ENCODE measurements around the gene GALNTL6. TPM values are rescaled to one million over a fixed set of nuclear protein-coding genes. Genes with fewer than 3 reads are reported as not detected.

GALNTL6 gene
- total RNA-seq, 1 donor from 2014 or later = 0.10 TPM

DNA sequence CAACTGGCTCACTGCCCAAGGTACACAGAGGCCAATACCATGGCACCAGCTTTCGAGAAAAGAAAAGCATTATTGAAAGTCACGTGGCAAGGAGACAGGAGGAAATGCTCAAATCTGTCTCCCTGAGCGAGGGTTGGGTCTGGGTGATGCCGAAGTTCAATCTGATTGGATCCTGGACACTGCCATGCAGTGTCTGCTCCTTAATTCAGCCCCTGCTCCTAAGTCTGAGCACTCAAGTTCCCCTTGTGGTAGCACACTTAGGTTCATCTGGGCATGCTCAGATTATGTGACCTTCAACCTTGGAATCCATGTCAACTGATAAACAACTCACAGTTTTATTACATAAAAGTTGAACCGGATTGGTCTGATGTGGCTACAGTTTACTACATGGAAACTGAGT lies 842.9 kb downstream of the GALNTL6 start:
- H3K27me3 Mint-ChIP-seq (ENCODE audit: unreplicated experiment) = peaks cover 1% of the 10 kb centered on the region
- no peaks in the 10 kb centered on the region for H3K4me1 Mint-ChIP-seq (ENCODE audit: unreplicated experiment)
- no peak overlapping the region for H3K27ac Mint-ChIP-seq (ENCODE audit: unreplicated experiment)
- H3K36me3 Mint-ChIP-seq (ENCODE audit: low read depth, unreplicated experiment) = no peaks in the 10 kb centered on the region
- TF ChIP-seq, protein P1, sequence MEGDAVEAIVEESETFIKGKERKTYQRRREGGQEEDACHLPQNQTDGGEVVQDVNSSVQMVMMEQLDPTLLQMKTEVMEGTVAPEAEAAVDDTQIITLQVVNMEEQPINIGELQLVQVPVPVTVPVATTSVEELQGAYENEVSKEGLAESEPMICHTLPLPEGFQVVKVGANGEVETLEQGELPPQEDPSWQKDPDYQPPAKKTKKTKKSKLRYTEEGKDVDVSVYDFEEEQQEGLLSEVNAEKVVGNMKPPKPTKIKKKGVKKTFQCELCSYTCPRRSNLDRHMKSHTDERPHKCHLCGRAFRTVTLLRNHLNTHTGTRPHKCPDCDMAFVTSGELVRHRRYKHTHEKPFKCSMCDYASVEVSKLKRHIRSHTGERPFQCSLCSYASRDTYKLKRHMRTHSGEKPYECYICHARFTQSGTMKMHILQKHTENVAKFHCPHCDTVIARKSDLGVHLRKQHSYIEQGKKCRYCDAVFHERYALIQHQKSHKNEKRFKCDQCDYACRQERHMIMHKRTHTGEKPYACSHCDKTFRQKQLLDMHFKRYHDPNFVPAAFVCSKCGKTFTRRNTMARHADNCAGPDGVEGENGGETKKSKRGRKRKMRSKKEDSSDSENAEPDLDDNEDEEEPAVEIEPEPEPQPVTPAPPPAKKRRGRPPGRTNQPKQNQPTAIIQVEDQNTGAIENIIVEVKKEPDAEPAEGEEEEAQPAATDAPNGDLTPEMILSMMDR (IDR thresholded peaks at IDR 0.05; ENCODE audit: unreplicated experiment) = no peak
- no peaks in the 10 kb centered on the region for H3K9me3 Mint-ChIP-seq (ENCODE audit: unreplicated experiment)
- DNase-seq (ENCODE audit: low spot score) = no peak
- H3K4me3 Mint-ChIP-seq (ENCODE audit: unreplicated experiment) = no peak overlapping the region

GRCh38 chr4:172657081-172657480 lies 843.9 kb downstream of the GALNTL6 start:
- H3K4me3 Mint-ChIP-seq (ENCODE audit: unreplicated experiment) = no peak overlapping the region

GRCh38 chr4:172660251-172660650 lies 847.0 kb downstream of the GALNTL6 start:
- H3K36me3 Mint-ChIP-seq (ENCODE audit: low read depth, unreplicated experiment) = no peaks in the 10 kb centered on the region
- TF ChIP-seq, protein P1 (IDR thresholded peaks at IDR 0.05; ENCODE audit: unreplicated experiment) = no peak
- no peaks in the 10 kb centered on the region for H3K4me1 Mint-ChIP-seq (ENCODE audit: unreplicated experiment)
- peaks cover 1% of the 10 kb centered on the region for H3K27me3 Mint-ChIP-seq (ENCODE audit: unreplicated experiment)
- no peaks in the 10 kb centered on the region for H3K9me3 Mint-ChIP-seq (ENCODE audit: unreplicated experiment)
- H3K27ac Mint-ChIP-seq (ENCODE audit: unreplicated experiment) = no peak overlapping the region
- no peak for DNase-seq (ENCODE audit: low spot score)
- no peak overlapping the region for H3K4me3 Mint-ChIP-seq (ENCODE audit: unreplicated experiment)

More at GRCh38 chr4:172657081-172657480, 843.9 kb downstream of the GALNTL6 start:
- peaks cover 1% of the 10 kb centered on the region for H3K27me3 Mint-ChIP-seq (ENCODE audit: unreplicated experiment)
- H3K36me3 Mint-ChIP-seq (ENCODE audit: low read depth, unreplicated experiment) = no peaks in the 10 kb centered on the region
- no peaks in the 10 kb centered on the region for H3K9me3 Mint-ChIP-seq (ENCODE audit: unreplicated experiment)
- TF ChIP-seq, protein P1 (IDR thresholded peaks at IDR 0.05; ENCODE audit: unreplicated experiment) = no peak
- no peaks in the 10 kb centered on the region for H3K4me1 Mint-ChIP-seq (ENCODE audit: unreplicated experiment)
- DNase-seq (ENCODE audit: low spot score) = no peak
- no peak overlapping the region for H3K27ac Mint-ChIP-seq (ENCODE audit: unreplicated experiment)

- Mint-ChIP-seq H3K27ac (ENCODE audit: unreplicated experiment) (no peak overlapping the region), H3K36me3 (ENCODE audit: low read depth, unreplicated experiment) (no peaks in the 10 kb centered on the region), H3K27me3 (ENCODE audit: unreplicated experiment) (peaks cover 1% of the 10 kb centered on the region), H3K4me3 (ENCODE audit: unreplicated experiment) (no peak overlapping the region), H3K9me3 (ENCODE audit: unreplicated experiment) (no peaks in the 10 kb centered on the region), H3K4me1 (ENCODE audit: unreplicated experiment) (no peaks in the 10 kb centered on the region)
- TF ChIP-seq, protein P1 (IDR thresholded peaks at IDR 0.05; ENCODE audit: unreplicated experiment) = no peak
- no peak for DNase-seq (ENCODE audit: low spot score)
Measured at GRCh38 chr4:172662113-172662512, 848.9 kb downstream of the GALNTL6 start.

DNA sequence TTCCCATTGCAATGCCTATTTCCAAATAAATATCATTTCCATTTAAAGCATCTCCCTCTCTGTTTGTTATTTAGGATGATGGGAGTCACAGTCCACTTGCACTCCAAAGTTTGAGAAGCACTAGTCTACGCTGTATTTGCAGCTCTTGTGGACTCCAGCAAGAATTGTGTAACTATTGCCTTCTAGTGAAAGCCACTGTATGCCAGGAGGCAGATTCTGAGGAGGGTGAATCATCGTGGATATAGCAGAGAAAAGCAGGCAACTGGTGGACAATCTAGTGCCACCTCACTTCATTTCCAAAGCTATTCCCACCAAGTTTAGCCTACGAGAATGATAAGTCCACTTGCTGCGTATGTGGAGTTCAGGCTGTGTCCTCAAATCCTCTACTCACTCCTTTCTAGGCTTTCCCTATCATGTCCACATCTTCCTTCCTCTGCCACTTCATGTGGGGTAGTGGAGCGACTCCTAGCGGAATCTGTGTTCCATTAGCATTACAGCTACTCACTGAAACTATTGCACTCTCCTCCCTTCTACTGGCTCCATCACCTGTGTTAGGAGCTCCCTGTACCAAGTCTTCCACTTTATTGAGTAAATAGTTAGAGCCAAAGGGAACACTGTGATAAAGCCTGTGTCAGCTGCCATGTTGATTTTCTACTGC lies 853.6 kb downstream of the GALNTL6 start:
- Mint-ChIP-seq H3K27me3 (ENCODE audit: unreplicated experiment) (no peaks in the 10 kb centered on the region), H3K9me3 (ENCODE audit: unreplicated experiment) (no peaks in the 10 kb centered on the region), H3K27ac (ENCODE audit: unreplicated experiment) (no peak overlapping the region), H3K4me1 (ENCODE audit: unreplicated experiment) (no peaks in the 10 kb centered on the region), H3K36me3 (ENCODE audit: low read depth, unreplicated experiment) (no peaks in the 10 kb centered on the region), H3K4me3 (ENCODE audit: unreplicated experiment) (no peak overlapping the region)
- TF ChIP-seq, protein P1 (IDR thresholded peaks at IDR 0.05; ENCODE audit: unreplicated experiment) = no peak
- DNase-seq (ENCODE audit: low spot score) = no peak
